Astrocyte of the hippocampus (primary cell): ENCODE data around the gene SMIM11.
"Not testable (repeated sequence)": the region's sequence is repeated elsewhere in the genome, so short reads cannot be mapped to it uniquely, and the experiment has no call there.

ENCODE experiments used
- DNase-seq: peaks from one replicate; pipeline ENCODE4 v3.0.0; 2011; ENCODE audit warnings: low read depth, low spot score

SMIM11 gene

GRCh38 chr21:34417448-34418077 is 42.3 kb downstream of the SMIM11 start:
- DNase-seq = not testable (repeated sequence)

DNA sequence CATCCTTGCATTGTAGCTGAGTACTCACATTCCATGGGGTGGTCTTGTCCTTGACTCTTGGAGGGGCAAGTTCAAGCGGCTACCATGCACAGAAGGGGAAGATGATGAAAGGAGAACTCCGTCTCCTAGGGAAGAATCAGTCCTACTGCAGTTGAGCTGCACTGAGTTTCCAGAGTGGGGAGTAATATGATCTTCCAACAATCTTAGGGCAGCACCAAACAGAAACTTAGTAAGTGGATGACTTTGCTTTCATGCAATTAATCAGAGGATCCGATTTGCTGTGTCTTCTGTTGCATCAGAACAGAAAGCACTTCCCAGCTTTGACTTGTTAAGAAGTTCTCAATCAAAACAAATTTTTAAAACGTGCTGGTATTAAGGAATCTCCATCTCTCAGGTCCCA is 48.5 kb downstream of the SMIM11 start, which contains the start of gene SMIM34:
Gene SMIM34 (minus strand): TSS at position 147 of the 400 bp plus-strand sequence. CDS start 112 bp downstream, at position 35.
- not testable (repeated sequence) for DNase-seq

- not testable (repeated sequence) for DNase-seq
Observed at GRCh38 chr21:34427339-34427738, 52.0 kb downstream of the SMIM11 start.

- DNase-seq = not testable (repeated sequence)
Observed at GRCh38 chr21:34428441-34428840, 53.1 kb downstream of the SMIM11 start.

DNA sequence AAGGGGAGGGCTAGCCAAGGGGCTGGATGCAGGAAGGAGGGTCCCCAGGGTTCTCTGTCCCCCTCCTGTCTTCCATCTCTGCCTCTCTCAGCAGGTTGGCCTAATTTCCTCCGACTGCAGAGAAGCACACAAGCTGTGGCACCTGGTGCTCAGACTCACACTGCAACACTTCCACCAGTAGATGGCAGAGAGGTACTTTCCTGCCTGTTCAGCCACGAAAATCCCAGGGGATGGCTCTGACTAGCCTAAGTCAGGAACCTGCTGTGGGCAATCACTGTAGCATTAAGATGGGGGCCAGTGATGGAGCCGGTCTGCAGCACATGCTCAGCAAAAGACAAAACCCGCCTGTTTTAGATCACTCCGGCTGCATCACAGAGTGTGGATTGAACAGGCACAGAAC is 54.4 kb downstream of the SMIM11 start:
- not testable (repeated sequence) for DNase-seq
